SK-N-SH (cell line): Measurements from ENCODE around the gene CSRNP3. TPM values are rescaled to one million over a fixed set of nuclear protein-coding genes. Genes with fewer than 3 reads are reported as not detected.

Experiments
- CTCF ChIA-PET: fragments of 300-600, 350-600 bp; formaldehyde crosslinking; extraction: SDS; loops from one replicate; lab custom pipeline; 2021; lab: Yijun Ruan, JAX
- POLR2A ChIA-PET: fragments of 350-600 bp; sonication (Branson Sonifier 250); formaldehyde crosslinking; extraction: SDS; loops from one replicate; lab custom pipeline; 2020; ENCODE audit warnings: antibody characterized with exemption, inconsistent platforms; lab: Yijun Ruan, JAX
- DNase-seq: peaks from one replicate; pipeline ENCODE4 v3.0.0; 2012
- H2AFZ ChIP-seq: fragments of 200-600 bp; sonication (generic); 2 replicates; pipeline ENCODE4 v1.8.1; 2016; ENCODE audit warnings: antibody characterized with exemption, mild to moderate bottlenecking, low read depth
- H3F3A ChIP-seq: fragments of 200-600 bp; sonication (generic); replicated peaks from 2 replicates; pipeline ENCODE3; 2016; ENCODE audit warnings: antibody characterized with exemption, mild to moderate bottlenecking; ENCODE audit not compliant: insufficient read depth
- H3K27ac ChIP-seq, 2 experiments: fragments of 200-500 bp in 1 of 2; fragments of 200-600 bp in 1 of 2; sonication (Bioruptor generic) in 1 of 2; sonication (generic), shearing (Covaris generic) in 1 of 2; 2 replicates each; pipeline versions ENCODE4 v1.5.1 to v1.6.1; 2014 to 2016; ENCODE audit warnings: low read depth in 2 of 2, inconsistent platforms in 1 of 2, low read length in 1 of 2, mild to moderate bottlenecking in 1 of 2, mixed read lengths in 1 of 2
- H3K27me3 ChIP-seq: fragments of 200-600 bp; sonication (generic), shearing (Covaris generic); 2 replicates; pipeline ENCODE4 v1.6.1; 2016; ENCODE audit warnings: mixed run types; ENCODE audit not compliant: insufficient read depth
- H3K36me3 ChIP-seq, 2 experiments: fragments of 200-500 bp in 1 of 2; fragments of 200-600 bp in 1 of 2; sonication (Bioruptor generic) in 1 of 2; sonication (generic) in 1 of 2; replicated peaks in 1 of 2; 2 replicates each; pipeline versions ENCODE3 to v1.5.1; 2014 to 2016; ENCODE audit warnings: low read length in 1 of 2, mild to moderate bottlenecking in 1 of 2; ENCODE audit not compliant: insufficient read depth in 2 of 2, control insufficient read depth in 1 of 2
- H3K4me1 ChIP-seq, 2 experiments: fragments of 200-500 bp in 1 of 2; fragments of 200-600 bp in 1 of 2; sonication (Bioruptor generic) in 1 of 2; sonication (generic), shearing (Covaris generic) in 1 of 2; 2 replicates each; pipeline versions ENCODE4 v1.5.1 to v1.6.1; 2014 to 2016; ENCODE audit warnings: low read depth in 1 of 2, low read length in 1 of 2, mixed run types in 1 of 2; ENCODE audit not compliant: insufficient read depth in 2 of 2, control insufficient read depth in 1 of 2
- H3K4me2 ChIP-seq: fragments of 200-600 bp; sonication (generic), shearing (Covaris generic); 2 replicates; pipeline ENCODE4 v1.6.1; 2017; ENCODE audit warnings: mixed run types
- H3K4me3 ChIP-seq, 2 experiments: fragments of 200-500 bp in 1 of 2; fragments of 200-600 bp in 1 of 2; sonication (Bioruptor generic) in 1 of 2; sonication (generic), shearing (Covaris generic) in 1 of 2; 2 replicates each; pipeline versions ENCODE4 v1.5.1 to v1.8.1; 2014 to 2016; ENCODE audit warnings: low read depth in 2 of 2, inconsistent platforms in 1 of 2, low read length in 1 of 2, mild to moderate bottlenecking in 1 of 2, mixed read lengths in 1 of 2, moderate library complexity in 1 of 2
- H3K79me2 ChIP-seq: fragments of 200-600 bp; sonication (generic); 2 replicates; pipeline ENCODE4 v1.8.1; 2017; ENCODE audit warnings: mild to moderate bottlenecking; ENCODE audit not compliant: insufficient read depth
- H3K9ac ChIP-seq: fragments of 200-600 bp; sonication (generic); 2 replicates; pipeline ENCODE4 v1.6.1; 2017; ENCODE audit warnings: mixed run types
- H3K9me2 ChIP-seq: fragments of 200-600 bp; sonication (generic); 2 replicates; pipeline ENCODE4 v1.6.1; 2017; ENCODE audit warnings: mixed run types
- H3K9me3 ChIP-seq: fragments of 200-600 bp; sonication (generic); 2 replicates; pipeline ENCODE4 v1.6.1; 2017; ENCODE audit warnings: mixed run types, mild to moderate bottlenecking, moderate library complexity
- H4K20me1 ChIP-seq: fragments of 200-600 bp; sonication (generic); 2 replicates; pipeline ENCODE4 v1.6.1; 2017; ENCODE audit warnings: mild to moderate bottlenecking, mixed run types; ENCODE audit not compliant: insufficient read depth
- CHD2 ChIP-seq: fragments of 150-350 bp; IDR thresholded peaks from 2 replicates; pipeline ENCODE4 v1.6.1; 2018; ENCODE audit warnings: low read length; ENCODE audit not compliant: partially characterized antibody
- EZH2phosphoT487 ChIP-seq: fragments of 200-600 bp; sonication (generic); IDR thresholded peaks from 2 replicates; pipeline ENCODE4 v1.6.1; 2017; ENCODE audit warnings: low read depth, mixed run types, mild to moderate bottlenecking, antibody characterized with exemption, moderate library complexity, borderline replicate concordance
- FOXJ3 ChIP-seq: sonication (generic); formaldehyde crosslinking; IDR thresholded peaks from 2 replicates; pipeline ENCODE4 v1.5.1; 2020; ENCODE audit warnings: mild to moderate bottlenecking, missing genetic modification reagents
- FOXM1 ChIP-seq: IDR thresholded peaks from 2 replicates; pipeline ENCODE4 v1.4.0; 2012; ENCODE audit warnings: low read depth, mild to moderate bottlenecking
- GABPA ChIP-seq: IDR thresholded peaks from 2 replicates; pipeline ENCODE4 v1.4.0; 2012; ENCODE audit warnings: low read depth, mild to moderate bottlenecking
- MEF2A ChIP-seq: IDR thresholded peaks from 2 replicates; pipeline ENCODE4 v1.4.0; 2012; ENCODE audit warnings: low read depth, borderline replicate concordance
- MXI1 ChIP-seq: IDR thresholded peaks from 2 replicates; pipeline ENCODE4 v1.6.1; 2012; ENCODE audit warnings: mild to moderate bottlenecking, low read depth, low read length, improper control_type of control experiment
- NFIC ChIP-seq: IDR thresholded peaks from 2 replicates; pipeline ENCODE4 v1.4.0; 2012; ENCODE audit warnings: borderline replicate concordance
- NRF1 ChIP-seq: IDR thresholded peaks from 2 replicates; pipeline ENCODE4 v1.6.1; 2012; ENCODE audit warnings: low read depth, mild to moderate bottlenecking, low read length
- POLR2AphosphoS5 ChIP-seq: IDR thresholded peaks from 2 replicates; pipeline ENCODE4 v1.6.1; 2012; ENCODE audit warnings: low read depth, low read length
- TAF1 ChIP-seq: IDR thresholded peaks from 2 replicates; pipeline ENCODE4 v1.6.1; 2012; ENCODE audit warnings: low read depth, mild to moderate bottlenecking, low read length, moderate library complexity, borderline replicate concordance
- TCF12 ChIP-seq: IDR thresholded peaks from 2 replicates; pipeline ENCODE4 v1.4.0; 2012
- TEAD4 ChIP-seq: IDR thresholded peaks from 2 replicates; pipeline ENCODE4 v1.4.0; 2012; ENCODE audit warnings: mild to moderate bottlenecking, borderline replicate concordance; ENCODE audit not compliant: insufficient read depth
- YY1 ChIP-seq: IDR thresholded peaks from 2 replicates; pipeline ENCODE4 v1.4.0; 2012; ENCODE audit warnings: low read depth, mild to moderate bottlenecking
- WGBS: methylation state at CpG from one replicate; pipeline ENCODE4 v1.1.6; 2017; ENCODE audit warnings: low lambda C conversion rate; 5-methylcytosine and 5-hydroxymethylcytosine counted together
- polyA plus RNA-seq, 3 experiments: library from polyadenylated mRNA; depleted of rRNA; stranded (reverse); fragments of >200 nt; gene quantifications; 2 replicates each; pipeline ENCODE4 v1.2.3, GENCODE V29; 2012
- TF ChIP-seq, protein P1 (sequence below): IDR thresholded peaks from 2 replicates; pipeline ENCODE4 v1.6.1; 2012; ENCODE audit warnings: mild to moderate bottlenecking, low read depth, low read length, moderate library complexity
- TF ChIP-seq, protein P2 (sequence below): fragments of 200-600 bp; sonication (generic); IDR thresholded peaks from 2 replicates; pipeline ENCODE4 v1.6.1; 2017; ENCODE audit warnings: antibody characterized with exemption, mild to moderate bottlenecking, moderate library complexity
- TF ChIP-seq, protein P3 (sequence below): fragments of 150-350 bp; IDR thresholded peaks from 2 replicates; pipeline ENCODE4 v1.6.1; 2016; ENCODE audit warnings: mild to moderate bottlenecking, low read depth, low read length
- TF ChIP-seq, protein P4 (sequence below): IDR thresholded peaks from 2 replicates; pipeline ENCODE4 v1.4.0; 2012; ENCODE audit warnings: low read depth, borderline replicate concordance
- TF ChIP-seq, protein P5 (sequence below): IDR thresholded peaks from 2 replicates; pipeline ENCODE4 v1.4.0; 2012; ENCODE audit warnings: low read depth

CSRNP3 gene
- polyA plus RNA-seq, 1 of the 3 experiments (the other 2 are of a cell fraction), result 1.0 TPM

DNA sequence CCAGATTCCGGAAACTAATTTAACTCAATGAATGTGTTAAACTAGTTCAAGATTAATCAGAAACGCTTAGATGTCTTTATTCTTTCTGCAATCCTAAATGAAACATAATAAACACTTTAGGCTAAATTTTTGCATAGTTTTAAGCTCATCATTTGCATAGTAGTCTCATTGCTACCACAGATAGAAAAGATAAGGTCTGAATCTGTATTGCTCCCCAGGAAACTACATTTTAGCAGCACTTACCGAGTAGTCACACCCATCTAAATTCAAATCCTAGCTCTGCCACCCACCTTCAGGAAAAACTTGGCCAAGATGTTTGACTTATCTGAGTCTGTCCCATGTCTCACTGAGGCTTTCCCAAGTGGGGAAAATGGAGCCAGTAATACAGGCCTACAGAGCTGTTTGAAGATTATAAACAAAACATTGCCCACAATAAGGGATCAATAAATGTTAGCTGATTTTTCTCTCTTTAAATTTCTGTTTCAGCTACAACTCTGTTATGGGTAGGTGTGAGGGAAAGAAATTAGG, 237.5 kb downstream of the CSRNP3 start:
- POLR2A ChIA-PET, result no interaction called here
- WGBS, result 83% methylated on average over 3 of the region's 3 CpGs
- H3K4me2 ChIP-seq, result no peak overlapping the region

More for the DNA sequence above, 237.5 kb downstream of the CSRNP3 start:
- Histone ChIP-seq H3F3A (no peaks in the 10 kb centered on the region), H3K9me3 (no peaks in the 10 kb centered on the region), H3K27me3 (no peaks in the 10 kb centered on the region), H3K9ac (no peak overlapping the region), H3K27ac (no peak overlapping the region), H3K4me1 (no peaks in the 10 kb centered on the region), H3K4me3 (no peak overlapping the region), H4K20me1 (no peaks in the 10 kb centered on the region), H3K36me3 (no peaks in the 10 kb centered on the region), H3K9me2 (no peaks in the 10 kb centered on the region), H2AFZ (no peak overlapping the region), H3K79me2 (no peaks in the 10 kb centered on the region)
- CTCF ChIA-PET, result no interaction called here
- DNase-seq, result no peak
- TF ChIP-seq, protein P1, sequence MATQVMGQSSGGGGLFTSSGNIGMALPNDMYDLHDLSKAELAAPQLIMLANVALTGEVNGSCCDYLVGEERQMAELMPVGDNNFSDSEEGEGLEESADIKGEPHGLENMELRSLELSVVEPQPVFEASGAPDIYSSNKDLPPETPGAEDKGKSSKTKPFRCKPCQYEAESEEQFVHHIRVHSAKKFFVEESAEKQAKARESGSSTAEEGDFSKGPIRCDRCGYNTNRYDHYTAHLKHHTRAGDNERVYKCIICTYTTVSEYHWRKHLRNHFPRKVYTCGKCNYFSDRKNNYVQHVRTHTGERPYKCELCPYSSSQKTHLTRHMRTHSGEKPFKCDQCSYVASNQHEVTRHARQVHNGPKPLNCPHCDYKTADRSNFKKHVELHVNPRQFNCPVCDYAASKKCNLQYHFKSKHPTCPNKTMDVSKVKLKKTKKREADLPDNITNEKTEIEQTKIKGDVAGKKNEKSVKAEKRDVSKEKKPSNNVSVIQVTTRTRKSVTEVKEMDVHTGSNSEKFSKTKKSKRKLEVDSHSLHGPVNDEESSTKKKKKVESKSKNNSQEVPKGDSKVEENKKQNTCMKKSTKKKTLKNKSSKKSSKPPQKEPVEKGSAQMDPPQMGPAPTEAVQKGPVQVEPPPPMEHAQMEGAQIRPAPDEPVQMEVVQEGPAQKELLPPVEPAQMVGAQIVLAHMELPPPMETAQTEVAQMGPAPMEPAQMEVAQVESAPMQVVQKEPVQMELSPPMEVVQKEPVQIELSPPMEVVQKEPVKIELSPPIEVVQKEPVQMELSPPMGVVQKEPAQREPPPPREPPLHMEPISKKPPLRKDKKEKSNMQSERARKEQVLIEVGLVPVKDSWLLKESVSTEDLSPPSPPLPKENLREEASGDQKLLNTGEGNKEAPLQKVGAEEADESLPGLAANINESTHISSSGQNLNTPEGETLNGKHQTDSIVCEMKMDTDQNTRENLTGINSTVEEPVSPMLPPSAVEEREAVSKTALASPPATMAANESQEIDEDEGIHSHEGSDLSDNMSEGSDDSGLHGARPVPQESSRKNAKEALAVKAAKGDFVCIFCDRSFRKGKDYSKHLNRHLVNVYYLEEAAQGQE, result no peak
- TF ChIP-seq, protein P2, sequence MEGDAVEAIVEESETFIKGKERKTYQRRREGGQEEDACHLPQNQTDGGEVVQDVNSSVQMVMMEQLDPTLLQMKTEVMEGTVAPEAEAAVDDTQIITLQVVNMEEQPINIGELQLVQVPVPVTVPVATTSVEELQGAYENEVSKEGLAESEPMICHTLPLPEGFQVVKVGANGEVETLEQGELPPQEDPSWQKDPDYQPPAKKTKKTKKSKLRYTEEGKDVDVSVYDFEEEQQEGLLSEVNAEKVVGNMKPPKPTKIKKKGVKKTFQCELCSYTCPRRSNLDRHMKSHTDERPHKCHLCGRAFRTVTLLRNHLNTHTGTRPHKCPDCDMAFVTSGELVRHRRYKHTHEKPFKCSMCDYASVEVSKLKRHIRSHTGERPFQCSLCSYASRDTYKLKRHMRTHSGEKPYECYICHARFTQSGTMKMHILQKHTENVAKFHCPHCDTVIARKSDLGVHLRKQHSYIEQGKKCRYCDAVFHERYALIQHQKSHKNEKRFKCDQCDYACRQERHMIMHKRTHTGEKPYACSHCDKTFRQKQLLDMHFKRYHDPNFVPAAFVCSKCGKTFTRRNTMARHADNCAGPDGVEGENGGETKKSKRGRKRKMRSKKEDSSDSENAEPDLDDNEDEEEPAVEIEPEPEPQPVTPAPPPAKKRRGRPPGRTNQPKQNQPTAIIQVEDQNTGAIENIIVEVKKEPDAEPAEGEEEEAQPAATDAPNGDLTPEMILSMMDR, result no peak
- no peak for TF ChIP-seq POLR2AphosphoS5
- TF ChIP-seq, protein P3, sequence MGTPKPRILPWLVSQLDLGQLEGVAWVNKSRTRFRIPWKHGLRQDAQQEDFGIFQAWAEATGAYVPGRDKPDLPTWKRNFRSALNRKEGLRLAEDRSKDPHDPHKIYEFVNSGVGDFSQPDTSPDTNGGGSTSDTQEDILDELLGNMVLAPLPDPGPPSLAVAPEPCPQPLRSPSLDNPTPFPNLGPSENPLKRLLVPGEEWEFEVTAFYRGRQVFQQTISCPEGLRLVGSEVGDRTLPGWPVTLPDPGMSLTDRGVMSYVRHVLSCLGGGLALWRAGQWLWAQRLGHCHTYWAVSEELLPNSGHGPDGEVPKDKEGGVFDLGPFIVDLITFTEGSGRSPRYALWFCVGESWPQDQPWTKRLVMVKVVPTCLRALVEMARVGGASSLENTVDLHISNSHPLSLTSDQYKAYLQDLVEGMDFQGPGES, result no peak
- no peak for TF ChIP-seq TCF12
- TF ChIP-seq FOXM1, result no peak
- TF ChIP-seq MEF2A, result no peak
- no peak for TF ChIP-seq FOXJ3 (CRISPR knock-in tag)
- TF ChIP-seq YY1, result no peak
- TF ChIP-seq NRF1, result no peak
- TF ChIP-seq MXI1, result no peak
- TF ChIP-seq NFIC, result no peak
- TF ChIP-seq, protein P4, sequence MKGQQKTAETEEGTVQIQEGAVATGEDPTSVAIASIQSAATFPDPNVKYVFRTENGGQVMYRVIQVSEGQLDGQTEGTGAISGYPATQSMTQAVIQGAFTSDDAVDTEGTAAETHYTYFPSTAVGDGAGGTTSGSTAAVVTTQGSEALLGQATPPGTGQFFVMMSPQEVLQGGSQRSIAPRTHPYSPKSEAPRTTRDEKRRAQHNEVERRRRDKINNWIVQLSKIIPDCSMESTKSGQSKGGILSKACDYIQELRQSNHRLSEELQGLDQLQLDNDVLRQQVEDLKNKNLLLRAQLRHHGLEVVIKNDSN, result no peak
- TF ChIP-seq TAF1, result no peak
- TF ChIP-seq GABPA, result no peak
- no peak for TF ChIP-seq CHD2
- no peak for TF ChIP-seq TEAD4
- TF ChIP-seq EZH2phosphoT487, result no peak
- TF ChIP-seq, protein P5, sequence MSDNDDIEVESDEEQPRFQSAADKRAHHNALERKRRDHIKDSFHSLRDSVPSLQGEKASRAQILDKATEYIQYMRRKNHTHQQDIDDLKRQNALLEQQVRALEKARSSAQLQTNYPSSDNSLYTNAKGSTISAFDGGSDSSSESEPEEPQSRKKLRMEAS, result no peak
